ENCODE results near the gene PRR12.

DNA sequence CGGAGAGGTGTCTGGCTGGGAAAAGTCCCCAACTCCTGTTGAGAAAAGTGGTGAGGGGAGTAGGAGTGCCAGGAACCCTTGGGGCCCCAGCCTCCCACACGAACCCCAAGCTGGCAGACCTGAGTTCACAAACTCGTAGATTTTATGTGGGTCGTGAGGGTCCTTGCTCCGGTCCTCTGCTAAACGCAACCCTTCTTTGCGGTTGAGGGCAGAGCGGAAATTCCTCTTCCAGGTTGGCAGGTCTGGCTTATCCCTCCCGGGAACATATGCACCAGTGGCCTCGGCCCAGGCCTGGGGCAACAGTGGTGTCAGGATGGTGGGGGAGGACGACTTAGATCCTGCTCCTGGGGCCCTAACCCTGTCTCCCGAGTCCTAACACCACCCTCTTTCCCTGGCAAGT lies 72.2 kb downstream of the PRR12 start:
- TF ChIP-seq, protein P1, sequence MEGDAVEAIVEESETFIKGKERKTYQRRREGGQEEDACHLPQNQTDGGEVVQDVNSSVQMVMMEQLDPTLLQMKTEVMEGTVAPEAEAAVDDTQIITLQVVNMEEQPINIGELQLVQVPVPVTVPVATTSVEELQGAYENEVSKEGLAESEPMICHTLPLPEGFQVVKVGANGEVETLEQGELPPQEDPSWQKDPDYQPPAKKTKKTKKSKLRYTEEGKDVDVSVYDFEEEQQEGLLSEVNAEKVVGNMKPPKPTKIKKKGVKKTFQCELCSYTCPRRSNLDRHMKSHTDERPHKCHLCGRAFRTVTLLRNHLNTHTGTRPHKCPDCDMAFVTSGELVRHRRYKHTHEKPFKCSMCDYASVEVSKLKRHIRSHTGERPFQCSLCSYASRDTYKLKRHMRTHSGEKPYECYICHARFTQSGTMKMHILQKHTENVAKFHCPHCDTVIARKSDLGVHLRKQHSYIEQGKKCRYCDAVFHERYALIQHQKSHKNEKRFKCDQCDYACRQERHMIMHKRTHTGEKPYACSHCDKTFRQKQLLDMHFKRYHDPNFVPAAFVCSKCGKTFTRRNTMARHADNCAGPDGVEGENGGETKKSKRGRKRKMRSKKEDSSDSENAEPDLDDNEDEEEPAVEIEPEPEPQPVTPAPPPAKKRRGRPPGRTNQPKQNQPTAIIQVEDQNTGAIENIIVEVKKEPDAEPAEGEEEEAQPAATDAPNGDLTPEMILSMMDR (IDR thresholded peaks at IDR 0.05; ENCODE audit: low read length), result no peak
- TF ChIP-seq EZH2 (IDR thresholded peaks at IDR 0.05; ENCODE audit: borderline replicate concordance, low read length), result no peak
